OCI-LY1 (cell line): ENCODE measurements around the gene FAM9C.

Experiments
- H2AFZ ChIP-seq: fragments of 200-600 bp; sonication (generic), shearing (Covaris generic); 2 replicates; pipeline ENCODE4 v1.6.0; 2014; ENCODE audit warnings: antibody characterized with exemption, mild to moderate bottlenecking, low read length
- H3F3A ChIP-seq: fragments of 200-600 bp; sonication (generic), shearing (Covaris generic); 2 replicates; pipeline ENCODE4 v1.6.0; 2014; ENCODE audit warnings: mild to moderate bottlenecking, antibody characterized with exemption, low read length, moderate library complexity; ENCODE audit not compliant: insufficient read depth
- H3K27ac ChIP-seq: fragments of 200-600 bp; sonication (generic); 2 replicates; pipeline ENCODE4 v1.5.1; 2014; ENCODE audit warnings: low read length, mixed run types, mild to moderate bottlenecking, low read depth; ENCODE audit not compliant: poor library complexity, severe bottlenecking
- H3K27me3 ChIP-seq: fragments of 200-600 bp; sonication (generic); 2 replicates; pipeline ENCODE4 v1.6.0; 2014; ENCODE audit warnings: antibody characterized with exemption, mild to moderate bottlenecking, low read length, moderate library complexity; ENCODE audit not compliant: insufficient read depth
- H3K36me3 ChIP-seq: fragments of 200-600 bp; sonication (generic); 2 replicates; pipeline ENCODE4 v1.6.1; 2014; ENCODE audit warnings: mild to moderate bottlenecking, antibody characterized with exemption, low read length, moderate library complexity, mixed read lengths; ENCODE audit not compliant: insufficient read depth
- H3K4me1 ChIP-seq: fragments of 200-600 bp; sonication (generic); 2 replicates; pipeline ENCODE4 v1.5.1; 2014; ENCODE audit warnings: mild to moderate bottlenecking, low read length, moderate library complexity; ENCODE audit not compliant: insufficient read depth, severe bottlenecking
- H3K4me2 ChIP-seq: fragments of 200-600 bp; sonication (generic), shearing (Covaris generic); 2 replicates; pipeline ENCODE4 v1.6.1; 2014; ENCODE audit warnings: low read length
- H3K4me3 ChIP-seq: fragments of 200-600 bp; sonication (generic); 2 replicates; pipeline ENCODE4 v1.5.1; 2014; ENCODE audit warnings: low read length, low read depth, mild to moderate bottlenecking, mixed read lengths; ENCODE audit not compliant: poor library complexity, severe bottlenecking
- H3K79me2 ChIP-seq: fragments of 200-600 bp; shearing (Covaris generic); 2 replicates; pipeline ENCODE4 v1.6.1; 2016; ENCODE audit warnings: mixed run types, low read length, mixed read lengths; ENCODE audit not compliant: insufficient read depth
- H3K9ac ChIP-seq: fragments of 200-600 bp; sonication (generic), shearing (Covaris generic); 2 replicates; pipeline ENCODE4 v1.6.1; 2014; ENCODE audit warnings: mild to moderate bottlenecking, low read length, mixed read lengths
- H3K9me2 ChIP-seq: fragments of 200-600 bp; sonication (generic), shearing (Covaris generic); 2 replicates; pipeline ENCODE4 v1.6.1; 2014; ENCODE audit warnings: low read depth, mild to moderate bottlenecking, low read length, mixed read lengths
- H3K9me3 ChIP-seq: fragments of 200-600 bp; shearing (Covaris generic); 2 replicates; pipeline ENCODE4 v1.6.1; 2014; ENCODE audit warnings: low read length, mixed read lengths
- H4K20me1 ChIP-seq: fragments of 200-600 bp; sonication (generic), shearing (Covaris generic); 2 replicates; pipeline ENCODE4 v1.6.0; 2016; ENCODE audit warnings: mild to moderate bottlenecking, low read length; ENCODE audit not compliant: insufficient read depth
- CTCF ChIP-seq: fragments of 200-600 bp; sonication (generic), shearing (Covaris generic); IDR thresholded peaks from 2 replicates; pipeline ENCODE4 v1.5.1; 2017; ENCODE audit warnings: mild to moderate bottlenecking, antibody characterized with exemption, low read length, moderate library complexity, mixed read lengths
- EZH2 ChIP-seq: fragments of 200-600 bp; sonication (generic), shearing (Covaris generic); IDR thresholded peaks from 2 replicates; pipeline ENCODE4 v1.8.0; 2017; ENCODE audit warnings: borderline replicate concordance, mixed run types, mild to moderate bottlenecking, antibody characterized with exemption, low read length, moderate library complexity, mixed read lengths

The FAM9C gene

GRCh38 chrX:13000301-13000811 lies 44.1 kb downstream of the FAM9C start:
- Histone ChIP-seq H3K9me2 (no peaks in the 10 kb centered on the region), H4K20me1 (no peaks in the 10 kb centered on the region), H2AFZ (no peak overlapping the region), H3K9ac (peak overlapping the region; percentile 68), H3K79me2 (no peaks in the 10 kb centered on the region), H3K4me1 (peaks cover 86% of the 10 kb centered on the region), H3K27me3 (no peaks in the 10 kb centered on the region), H3K4me2 (peak overlapping the region; percentile 68), H3F3A (peaks cover 13% of the 10 kb centered on the region), H3K9me3 (no peaks in the 10 kb centered on the region), H3K4me3 (peak overlapping the region; percentile 49), H3K27ac (peak overlapping the region; percentile 99), H3K36me3 (no peaks in the 10 kb centered on the region)
- TF ChIP-seq EZH2 (no peak), CTCF (no peak)

DNA sequence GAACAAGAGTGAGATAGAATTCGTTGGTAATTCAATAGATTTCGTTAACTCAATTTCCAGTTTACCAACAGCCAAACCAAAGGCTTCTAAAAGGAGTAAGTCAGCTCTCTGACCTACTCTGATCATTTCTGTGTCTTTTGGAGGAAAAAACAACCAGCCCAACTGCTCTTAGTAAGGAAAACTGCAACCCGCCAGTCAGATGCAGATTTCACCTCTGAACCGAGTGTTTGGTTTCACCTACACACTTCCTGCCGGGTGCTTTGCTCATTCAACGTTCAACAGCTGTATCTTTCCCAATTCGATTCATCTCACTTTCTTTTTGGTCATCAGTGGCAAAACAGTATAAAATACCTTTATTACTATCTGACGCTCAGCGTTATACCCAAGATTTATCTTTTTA lies 45.0 kb downstream of the FAM9C start:
- Histone ChIP-seq H3K9me3 (no peaks in the 10 kb centered on the region), H2AFZ (no peak overlapping the region), H3K27me3 (no peaks in the 10 kb centered on the region), H3K4me1 (peaks cover 77% of the 10 kb centered on the region), H3K9ac (peak overlapping the region; percentile 68), H3K27ac (peak overlapping the region; percentile 99), H3K4me3 (peak overlapping the region; percentile 49), H3K4me2 (peak overlapping the region; percentile 68), H3K36me3 (no peaks in the 10 kb centered on the region), H4K20me1 (no peaks in the 10 kb centered on the region), H3K9me2 (no peaks in the 10 kb centered on the region), H3K79me2 (no peaks in the 10 kb centered on the region), H3F3A (peaks cover 11% of the 10 kb centered on the region)
- no peak for TF ChIP-seq CTCF

DNA sequence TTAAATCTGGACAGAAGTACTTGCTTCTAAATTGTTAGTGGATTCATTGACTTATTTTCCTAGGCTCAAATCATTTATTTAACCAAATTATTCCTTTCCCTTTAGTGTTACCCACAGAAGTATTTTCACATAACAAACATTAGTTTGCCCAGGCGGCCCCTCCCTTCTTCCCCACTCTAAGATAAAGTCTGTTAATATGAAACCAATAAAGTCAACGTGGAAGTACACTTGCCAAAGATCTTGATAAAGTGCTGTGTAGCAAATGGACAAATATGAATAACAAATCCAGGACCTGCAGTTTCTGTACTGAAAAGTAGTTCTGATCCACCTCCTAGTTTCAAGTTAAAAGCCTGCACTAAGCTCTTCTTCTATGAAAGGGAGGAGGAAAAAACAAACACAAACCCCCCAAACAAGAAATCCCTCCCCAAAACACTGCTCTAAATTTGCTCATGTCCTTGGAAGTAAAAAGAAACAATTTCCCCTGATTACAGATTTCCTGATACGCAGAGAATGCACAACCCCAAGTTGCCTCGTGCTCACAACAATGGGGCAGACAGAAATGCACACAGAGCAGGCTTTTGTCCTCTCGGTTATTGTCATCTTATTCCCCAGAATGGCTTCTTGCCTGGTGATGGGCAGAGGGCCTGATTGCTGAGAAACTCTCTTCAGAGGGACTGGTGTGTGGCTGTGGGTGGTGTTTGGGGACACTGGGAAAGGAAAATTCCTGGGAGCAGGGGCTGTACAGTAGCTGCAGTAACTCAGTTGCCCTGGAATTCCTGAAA lies 46.3 kb downstream of the FAM9C start:
- Histone ChIP-seq H3K79me2 (no peaks in the 10 kb centered on the region), H3K4me1 (peaks cover 65% of the 10 kb centered on the region), H3K9me2 (no peaks in the 10 kb centered on the region), H3K4me3 (no peak overlapping the region), H3K9me3 (no peaks in the 10 kb centered on the region), H3K9ac (peak overlapping the region; percentile 68), H4K20me1 (no peaks in the 10 kb centered on the region), H3K27ac (peak overlapping the region; percentile 99), H2AFZ (0 out of 2 replicates have a peak overlapping the region, but pooled peaks have one; percentile 73), H3K27me3 (no peaks in the 10 kb centered on the region), H3K4me2 (peak overlapping the region; percentile 48), H3F3A (peaks cover 11% of the 10 kb centered on the region), H3K36me3 (no peaks in the 10 kb centered on the region)
- TF ChIP-seq CTCF (no peak), EZH2 (no peak)
